GM10266 (cell line): ENCODE results near the gene ACY1.

ENCODE experiments used
- DNase-seq: peaks from one replicate; pipeline ENCODE4 v3.0.0; 2012; ENCODE audit errors: extremely low spot score
- CTCF ChIP-seq: IDR thresholded peaks from 2 replicates; pipeline ENCODE4 v1.5.1; 2012; ENCODE audit warnings: mild to moderate bottlenecking, low read depth; ENCODE audit not compliant: control insufficient read depth, insufficient read depth; ENCODE audit errors: missing control alignments

ACY1 gene

GRCh38 chr3:51967384-51968169 lies 15.8 kb upstream of the ACY1 start, which contains the start of gene PCBP4:
Gene PCBP4 (minus strand): TSS chr3:51967454. CDS start chr3:51961240, 6,214 bp downstream.
- DNase-seq: peak; percentile 83

GRCh38 chr3:51968170-51968775 lies 15.1 kb upstream of the ACY1 start:
- DNase-seq: no peak
- no peak for TF ChIP-seq CTCF

More at GRCh38 chr3:51967384-51968169, 15.8 kb upstream of the ACY1 start, which contains the start of gene PCBP4:
- no peak for TF ChIP-seq CTCF

- no peak for TF ChIP-seq CTCF
- no peak for DNase-seq
These were observed 14.3 kb upstream of the ACY1 start for GRCh38 chr3:51968883-51969678.

GRCh38 chr3:51969841-51970240 lies 13.5 kb upstream of the ACY1 start:
- no peak for TF ChIP-seq CTCF
- DNase-seq: no peak

DNA sequence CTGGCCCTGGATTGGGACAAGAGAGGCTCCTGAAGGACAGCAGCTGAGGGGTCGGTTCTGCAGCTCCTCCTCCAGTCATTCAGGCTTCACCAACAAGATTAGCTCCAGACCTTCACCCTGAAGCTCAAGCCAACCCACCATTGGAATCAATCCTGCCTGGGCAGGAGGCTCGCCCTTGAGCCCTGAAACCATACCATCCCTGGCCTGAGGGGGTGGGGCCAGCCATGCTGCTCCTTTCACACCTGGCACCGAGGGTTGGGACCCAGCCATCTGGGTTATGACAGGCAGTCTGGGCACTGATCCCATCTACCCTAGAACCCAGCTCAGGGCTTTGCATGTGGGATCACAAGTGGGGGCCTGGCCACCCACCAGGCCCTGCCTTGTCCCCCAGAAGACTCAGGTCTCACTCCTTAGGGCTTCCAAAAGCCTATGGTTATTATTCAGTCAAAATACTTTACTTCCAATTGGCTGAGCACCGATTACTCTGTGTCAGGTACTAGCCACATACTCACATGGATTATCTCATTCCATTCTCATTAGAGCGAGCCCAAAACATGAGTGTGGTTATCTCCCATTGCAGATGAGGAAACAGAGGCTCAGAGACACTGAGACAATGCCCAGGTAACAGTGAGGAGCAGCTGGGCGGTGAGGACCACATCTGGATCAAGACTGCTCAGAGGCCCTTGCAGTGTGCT lies 12.6 kb upstream of the ACY1 start:
- no peak for DNase-seq
- TF ChIP-seq CTCF: no peak

DNA sequence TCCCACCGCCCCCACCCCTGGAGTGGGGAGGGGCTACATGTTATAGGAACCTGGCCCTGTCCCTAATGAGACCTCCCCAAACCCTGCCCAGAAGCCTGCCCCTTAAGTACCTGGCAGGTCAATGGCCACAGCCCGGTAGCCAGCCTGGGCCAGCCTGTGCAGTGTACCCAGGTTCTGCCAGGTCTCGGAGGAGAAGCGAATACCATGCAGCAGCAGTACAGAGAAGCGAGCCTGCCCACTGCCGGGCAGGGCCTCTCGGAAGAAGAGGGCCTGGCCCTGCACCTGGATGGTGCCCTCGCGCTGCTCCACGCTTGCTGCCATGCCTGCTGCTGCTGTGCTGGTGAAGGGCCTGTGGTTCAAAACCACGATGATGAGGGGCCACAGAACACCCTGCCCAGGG lies 12.0 kb upstream of the ACY1 start:
- DNase-seq: no peak
- TF ChIP-seq CTCF: no peak
